Central memory CD4-positive, alpha-beta T cell (primary cell): ENCODE measurements around the gene AP3B2.

Experiments used
- DNase-seq: peaks from one replicate; pipeline ENCODE4 v3.0.0; 2022

The AP3B2 gene

DNA sequence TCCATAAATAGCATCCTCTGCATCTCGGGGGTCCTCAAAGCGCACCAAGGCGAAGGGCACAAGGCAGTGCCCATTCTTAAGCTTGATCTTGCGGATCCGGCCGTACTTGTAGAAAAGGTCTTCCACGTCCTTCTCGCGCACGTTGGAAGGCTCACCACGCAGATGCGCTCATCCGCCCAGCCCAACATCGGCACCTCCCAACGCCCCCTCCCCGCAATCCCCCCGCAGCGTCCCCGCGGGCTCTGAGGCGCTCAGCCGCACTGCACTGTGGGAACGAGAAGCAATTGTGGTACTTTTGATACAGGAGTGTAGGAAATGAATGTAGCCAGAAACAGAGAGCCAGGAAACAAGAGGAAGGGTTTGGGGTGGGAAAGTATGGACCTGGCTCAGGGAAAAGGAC is 17.5 kb downstream of the AP3B2 start:
- DNase-seq: no peak

GRCh38 chr15:82689147-82689546 is 20.5 kb downstream of the AP3B2 start:
- DNase-seq: no peak

GRCh38 chr15:82688691-82689090 is 21.0 kb downstream of the AP3B2 start:
- no peak for DNase-seq

DNA sequence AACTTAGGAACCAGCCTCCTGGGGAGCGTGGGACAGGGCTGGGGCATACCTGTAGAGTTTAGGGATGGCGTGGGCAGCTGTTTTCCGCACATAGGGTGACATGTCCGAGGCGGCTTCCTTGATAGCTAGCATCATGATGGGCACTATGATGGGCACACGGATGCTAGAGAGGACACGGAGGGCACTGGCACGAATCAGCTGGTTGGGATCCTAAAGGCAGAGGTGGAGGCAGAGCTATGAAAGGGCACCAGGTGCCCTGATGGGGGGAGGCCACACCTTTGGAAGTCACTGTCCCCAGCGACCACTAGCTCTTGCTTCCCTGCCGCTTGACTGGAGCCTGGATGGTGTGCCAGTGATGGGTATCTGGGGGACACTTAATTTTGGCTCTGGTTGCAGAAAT is 28.3 kb downstream of the AP3B2 start:
- no peak for DNase-seq

DNA sequence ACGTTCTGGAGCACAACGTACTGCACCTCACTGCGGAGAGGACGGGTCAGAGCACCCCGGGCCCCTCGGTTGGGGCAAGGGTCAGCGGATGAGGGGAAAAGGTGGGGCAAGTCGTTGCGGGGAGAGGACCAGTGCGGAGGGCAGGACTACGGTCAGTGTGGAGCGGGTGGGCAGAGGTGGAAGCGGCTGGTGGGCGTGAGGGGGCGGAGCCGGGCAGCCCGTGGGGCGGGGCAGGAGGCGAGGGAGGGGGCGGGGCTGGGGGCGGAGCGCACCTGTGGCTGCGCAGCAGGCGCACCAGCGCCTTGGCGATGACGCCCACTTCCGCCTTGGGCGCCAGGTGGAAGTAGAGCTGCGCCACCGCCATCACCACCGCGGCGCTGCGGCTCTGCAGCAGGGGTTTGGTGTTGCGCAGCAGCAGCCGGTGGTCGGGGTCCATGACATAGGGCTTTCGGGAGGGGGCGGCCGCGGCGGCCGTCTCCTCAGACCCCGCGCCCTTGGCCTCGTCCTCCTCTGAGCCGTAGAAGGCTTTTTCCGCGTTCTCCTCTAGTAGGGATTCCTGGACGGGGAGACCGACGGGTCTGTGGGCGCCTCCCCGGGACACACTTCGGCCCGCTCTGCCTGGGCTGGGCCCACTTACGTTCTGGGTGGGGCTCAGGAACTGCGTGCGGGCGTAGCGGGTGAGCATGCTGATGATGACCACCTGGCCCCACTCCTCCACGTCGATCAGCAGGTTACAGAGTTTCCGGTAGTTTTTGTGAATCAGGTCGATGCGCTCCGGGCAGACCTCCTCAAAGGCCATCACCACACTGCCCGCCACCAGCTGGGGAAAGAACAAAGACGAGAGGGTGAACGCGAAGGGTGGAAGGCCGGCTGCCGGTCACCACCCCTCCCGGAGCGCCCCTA is 29.2 kb downstream of the AP3B2 start:
- peak; percentile 78 for DNase-seq

GRCh38 chr15:82679626-82680199 is 30.0 kb downstream of the AP3B2 start:
- DNase-seq: no peak

- no peak for DNase-seq
Measured at GRCh38 chr15:82677720-82678323, 31.9 kb downstream of the AP3B2 start.

DNA sequence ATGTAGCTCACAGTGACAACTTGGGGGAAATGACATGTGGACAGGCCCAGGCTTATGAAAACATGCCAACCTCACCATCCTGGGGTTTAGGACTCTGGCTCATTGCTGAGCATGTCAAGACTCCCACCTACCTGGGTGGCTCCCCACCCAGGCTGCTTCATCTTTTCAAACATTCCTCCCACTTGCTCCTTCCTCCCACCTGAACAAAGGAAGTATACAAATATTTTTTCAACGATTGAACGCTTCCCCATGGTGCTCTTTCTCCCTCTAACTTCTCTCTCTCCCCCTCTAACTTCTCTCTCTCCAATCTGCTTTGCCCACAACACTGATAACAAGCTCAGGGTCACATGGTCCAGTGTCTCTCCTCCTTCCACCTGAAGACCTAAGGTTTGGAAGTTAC is 34.8 kb downstream of the AP3B2 start:
- DNase-seq: no peak

- no peak for DNase-seq
Measured at GRCh38 chr15:82670699-82671098, 39.0 kb downstream of the AP3B2 start.

DNA sequence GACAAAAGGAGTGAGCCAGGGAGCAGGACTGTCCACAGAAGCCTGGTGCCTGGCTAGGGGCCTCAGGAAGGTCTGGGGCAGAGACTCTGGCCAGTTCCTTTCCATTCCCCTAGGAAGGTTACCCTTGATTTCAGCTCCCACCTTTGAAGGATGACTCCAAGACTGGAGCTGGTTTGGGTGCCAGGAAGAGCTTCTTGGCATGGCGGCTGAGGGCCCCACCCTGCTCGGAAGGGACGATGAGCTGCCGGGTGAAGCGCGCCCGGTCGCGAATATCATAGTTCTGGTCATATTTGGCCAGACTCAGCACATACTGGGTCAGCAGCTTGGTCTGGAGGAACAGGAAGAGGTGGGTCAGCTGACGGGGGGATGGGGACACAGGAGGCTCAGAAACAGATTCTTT is 43.1 kb downstream of the AP3B2 start:
- DNase-seq: no peak

DNA sequence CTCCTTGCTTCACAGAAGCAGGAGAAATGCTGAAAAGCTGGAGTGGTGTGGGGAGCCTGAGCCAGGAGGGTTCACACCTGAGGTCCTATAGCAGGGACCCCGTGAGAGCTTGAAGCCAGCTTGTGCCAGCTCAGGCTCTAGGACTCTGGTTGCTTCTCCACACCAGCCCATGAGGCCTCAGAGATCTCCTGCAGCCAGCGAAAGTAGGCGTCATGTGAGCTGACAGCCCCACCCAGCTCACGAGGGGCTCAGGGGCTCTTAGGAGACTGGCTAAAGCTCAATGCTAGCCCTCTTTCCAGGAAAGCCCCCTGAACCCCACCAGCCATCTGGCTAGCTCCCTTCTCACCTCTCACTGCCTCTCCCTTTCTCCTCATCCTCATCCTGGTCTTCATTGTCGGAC is 45.7 kb downstream of the AP3B2 start:
- DNase-seq: no peak

GRCh38 chr15:82663186-82663600 is 46.5 kb downstream of the AP3B2 start:
- DNase-seq: peak; percentile 13

GRCh38 chr15:82662641-82663040 is 47.0 kb downstream of the AP3B2 start:
- DNase-seq: no peak

GRCh38 chr15:82660378-82660777 is 49.3 kb downstream of the AP3B2 start:
- no peak for DNase-seq

GRCh38 chr15:82656641-82657266 is 52.9 kb downstream of the AP3B2 start:
- DNase-seq: no peak

- DNase-seq: no peak
Measured at GRCh38 chr15:82655606-82656005, 54.1 kb downstream of the AP3B2 start.

- DNase-seq: no peak
Measured at GRCh38 chr15:82653483-82654168, 56.0 kb downstream of the AP3B2 start.

- no peak for DNase-seq
Measured at GRCh38 chr15:82651708-82652107, 58.0 kb downstream of the AP3B2 start.

GRCh38 chr15:82650046-82650670 is 59.5 kb downstream of the AP3B2 start:
- no peak for DNase-seq

GRCh38 chr15:82649226-82649999 is 60.3 kb downstream of the AP3B2 start:
- no peak for DNase-seq

DNA sequence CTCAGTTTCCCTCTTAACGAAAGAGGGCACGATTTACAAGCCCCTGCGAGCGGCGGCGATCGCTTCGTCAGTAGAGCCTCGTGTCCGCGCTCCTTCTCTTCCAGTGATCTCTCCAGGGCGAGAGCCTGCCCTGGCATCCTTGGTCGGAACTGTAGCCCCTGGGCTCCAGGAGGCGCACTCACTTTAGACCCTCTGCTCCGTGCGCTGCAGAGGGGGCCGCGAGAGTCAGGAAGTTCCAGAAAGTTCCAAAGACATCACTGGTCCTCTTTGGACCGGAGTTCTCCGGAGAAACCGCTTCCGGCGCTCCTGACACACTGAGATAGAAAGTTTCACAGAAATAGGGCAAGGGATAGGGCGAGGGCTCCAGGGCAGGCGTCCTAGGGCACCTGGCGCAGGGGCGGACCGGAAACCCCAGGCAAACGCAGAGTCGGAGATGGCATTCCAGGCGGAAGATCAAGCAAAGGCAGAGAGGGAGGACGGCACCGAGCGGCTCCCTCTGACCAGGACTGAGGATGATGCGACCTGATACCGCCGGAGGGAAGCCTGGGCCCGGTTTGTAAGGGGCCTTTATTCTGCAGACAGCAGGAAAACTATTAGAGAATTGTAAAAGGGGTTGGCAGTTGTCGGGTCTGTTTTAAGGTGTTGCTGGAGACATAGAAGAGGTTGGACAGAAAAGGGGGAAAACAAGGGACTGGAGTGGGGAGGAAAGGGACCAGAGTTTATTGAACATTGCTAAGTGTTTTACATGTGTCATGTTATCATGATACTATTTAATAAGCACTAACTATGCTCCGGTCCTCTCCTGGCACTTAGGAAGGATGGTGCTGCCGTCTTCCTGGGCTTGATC is 61.2 kb downstream of the AP3B2 start:
- DNase-seq: no peak
